ENCODE data around the gene CCDC14.

- TF ChIP-seq POLR2A (IDR thresholded peaks at IDR 0.05; ENCODE audit: low read length) (no peak), GATA1 (IDR thresholded peaks at IDR 0.05; ENCODE audit: low read depth, low read length) (no peak)
Observed at GRCh38 chr3:123899300-123899865, 61.6 kb downstream of the CCDC14 start.
